GM20431 (cell line): ENCODE data around the gene CA12.

Source experiments
- in situ Hi-C: fragments of 300-500 bp; cut with MseI, MboI; formaldehyde crosslinking; loops from one replicate; pipeline ENCODE4 v1.15.0; 2020; ENCODE audit warnings: low sequenced_read_pairs; ENCODE audit not compliant: unreplicated experiment

The CA12 gene

GRCh38 chr15:63380151-63380807 lies 1.4 kb downstream of the CA12 start:
- in situ Hi-C loops: no loop called here

- in situ Hi-C loops: no loop called here
Observed at GRCh38 chr15:63379492-63380150, 2.0 kb downstream of the CA12 start.

GRCh38 chr15:63378946-63379345 lies 2.7 kb downstream of the CA12 start:
- in situ Hi-C loops: no loop called here

GRCh38 chr15:63374686-63375520 lies 6.7 kb downstream of the CA12 start:
- in situ Hi-C loops: no loop called here

- in situ Hi-C loops: no loop called here
Observed at GRCh38 chr15:63373866-63374548, 7.6 kb downstream of the CA12 start.

DNA sequence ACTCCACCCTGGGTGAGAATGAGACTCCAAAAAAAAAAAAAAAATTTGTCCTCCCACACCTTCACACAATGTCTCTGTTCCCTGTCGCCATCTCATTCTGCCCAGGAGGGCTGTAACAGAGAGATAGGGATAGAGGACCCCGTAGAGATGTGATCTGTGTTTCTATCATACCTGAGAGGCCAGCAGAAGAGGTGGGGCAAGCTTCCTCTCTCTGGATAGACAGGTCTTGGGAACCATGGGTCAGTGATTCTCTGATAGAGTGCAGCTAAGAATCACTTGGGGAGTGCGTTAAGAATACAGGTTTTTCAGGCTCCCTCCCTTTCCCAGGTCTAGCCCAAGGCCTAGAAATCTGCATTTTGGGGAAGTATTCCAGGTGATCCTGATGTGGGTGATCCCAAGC lies 8.3 kb downstream of the CA12 start:
- in situ Hi-C loops: no loop called here

DNA sequence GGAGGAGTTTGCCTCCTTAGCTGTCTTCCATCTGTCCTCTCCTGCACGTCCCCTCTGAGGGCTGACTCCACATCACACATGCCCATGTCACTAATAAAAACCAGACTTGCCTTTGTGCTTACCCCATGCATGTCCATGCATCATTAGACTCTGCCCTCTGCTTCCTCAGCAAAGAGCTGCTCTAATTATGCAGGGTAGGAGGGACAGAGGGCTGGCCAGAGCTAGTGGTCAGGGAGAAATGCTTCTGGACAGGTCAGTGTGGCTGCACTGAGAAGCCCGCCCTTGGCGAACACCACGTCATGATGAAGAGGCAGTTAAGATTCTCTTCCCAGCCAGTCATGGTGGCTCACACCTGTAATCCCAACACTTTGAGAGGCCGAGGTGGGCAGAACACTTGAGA lies 8.9 kb downstream of the CA12 start:
- in situ Hi-C loops: no loop called here

- in situ Hi-C loops: no loop called here
Observed at GRCh38 chr15:63372018-63372705, 9.5 kb downstream of the CA12 start.

DNA sequence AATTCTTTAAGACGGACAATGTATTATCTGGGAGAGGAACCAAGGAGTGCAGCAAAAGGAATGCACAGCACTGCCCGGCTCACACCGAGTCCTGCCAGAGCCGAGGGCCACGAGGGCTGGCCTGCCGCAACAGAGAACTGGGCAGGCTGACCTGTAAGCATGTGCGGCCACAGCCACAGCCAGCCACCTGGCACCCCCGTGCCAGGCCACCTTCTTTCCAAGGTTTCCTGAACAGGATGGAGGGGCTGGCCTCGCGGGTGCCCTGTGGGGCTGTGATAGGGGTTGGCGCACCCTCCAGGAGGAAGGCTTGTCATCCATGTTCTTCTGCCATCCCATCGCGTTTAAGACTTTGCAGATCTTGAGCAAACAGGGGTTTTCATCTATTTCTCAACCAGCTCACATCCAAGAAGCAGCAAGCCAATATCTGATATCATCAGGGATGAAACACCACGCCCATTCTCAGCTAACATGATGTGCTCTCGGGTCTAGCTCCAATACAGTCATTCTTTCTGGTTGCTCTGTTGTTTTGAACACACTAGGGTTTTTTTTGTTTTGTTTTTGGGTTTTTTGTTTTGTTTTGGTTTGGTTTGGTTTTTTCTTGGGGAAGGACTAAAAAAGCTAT lies 10.2 kb downstream of the CA12 start:
- in situ Hi-C loops: no loop called here

DNA sequence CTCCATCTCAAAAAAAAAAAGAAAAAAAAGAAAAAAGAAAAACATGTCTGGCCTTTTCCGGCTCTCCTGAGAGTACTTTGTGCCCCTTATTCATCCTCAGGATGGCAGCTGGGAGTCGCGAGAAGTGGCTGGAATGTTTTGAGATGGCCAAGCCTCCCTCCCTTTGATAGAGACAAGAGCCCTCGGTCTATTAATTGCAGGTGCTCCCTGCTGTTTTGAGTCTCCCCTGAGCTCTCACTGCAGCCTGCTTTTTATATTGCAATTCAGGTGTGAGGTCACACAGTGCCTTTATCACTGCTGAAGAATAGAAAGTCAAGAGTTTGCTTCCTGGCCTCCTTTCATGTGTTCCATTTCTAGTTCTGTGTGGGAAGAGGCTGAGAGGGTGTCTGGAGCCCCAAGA lies 10.9 kb downstream of the CA12 start:
- in situ Hi-C loops: no loop called here

- in situ Hi-C loops: no loop called here
Observed at GRCh38 chr15:63369781-63370180, 11.9 kb downstream of the CA12 start.

DNA sequence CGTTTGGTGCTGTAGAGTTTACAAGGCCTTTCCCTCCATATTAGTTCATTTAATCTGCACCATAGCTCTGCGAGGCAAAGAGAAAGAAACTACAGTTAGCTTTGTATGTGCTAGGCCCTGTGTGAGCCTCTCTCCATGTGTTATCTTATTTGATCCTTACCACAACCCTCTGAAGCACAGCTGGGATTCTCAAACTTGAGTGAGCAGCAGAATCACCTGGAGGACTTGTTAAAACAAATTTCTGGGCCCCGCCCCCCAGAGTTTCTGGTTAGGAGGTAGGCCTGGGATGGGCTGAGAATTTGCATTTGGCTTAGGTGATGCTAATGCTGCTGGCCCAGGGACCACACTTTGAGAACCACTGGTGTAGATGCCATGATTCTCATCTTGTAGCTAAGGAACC lies 12.3 kb downstream of the CA12 start:
- in situ Hi-C loops: no loop called here

GRCh38 chr15:63368503-63368902 lies 13.1 kb downstream of the CA12 start:
- in situ Hi-C loops: no loop called here

- in situ Hi-C loops: no loop called here
Observed at GRCh38 chr15:63367900-63368299, 13.7 kb downstream of the CA12 start.

GRCh38 chr15:63367390-63367789 lies 14.3 kb downstream of the CA12 start:
- in situ Hi-C loops: no loop called here

DNA sequence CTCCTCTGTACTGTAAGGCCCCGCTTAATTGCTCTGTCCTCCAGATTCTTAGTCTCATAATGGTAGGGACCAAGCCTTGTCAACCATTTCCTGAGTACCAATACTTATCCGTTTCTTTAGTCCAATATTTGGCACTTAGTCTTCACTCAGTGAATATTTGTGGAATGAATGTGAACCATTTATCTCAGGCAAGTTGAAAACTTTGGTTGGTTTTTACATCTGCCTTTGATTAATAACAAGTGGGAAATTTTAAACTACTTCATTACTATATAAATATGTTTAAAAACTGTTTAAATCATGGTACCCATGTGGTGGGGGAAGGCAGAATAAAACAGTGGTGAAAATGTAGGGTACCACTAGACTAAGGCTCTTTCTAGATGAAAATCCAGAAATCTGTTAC lies 15.2 kb downstream of the CA12 start:
- in situ Hi-C loops: no loop called here

- in situ Hi-C loops: no loop called here
Observed at GRCh38 chr15:63365273-63365680, 16.4 kb downstream of the CA12 start.

GRCh38 chr15:63364399-63365272 lies 17.0 kb downstream of the CA12 start:
- in situ Hi-C loops: no loop called here

GRCh38 chr15:63363292-63363691 lies 18.4 kb downstream of the CA12 start:
- in situ Hi-C loops: no loop called here
